Measurements from ENCODE around the gene RUFY2.
"Not testable (repeated sequence)": the region's sequence is repeated elsewhere in the genome, so short reads cannot be mapped to it uniquely, and the experiment has no call there.

RUFY2 gene

DNA sequence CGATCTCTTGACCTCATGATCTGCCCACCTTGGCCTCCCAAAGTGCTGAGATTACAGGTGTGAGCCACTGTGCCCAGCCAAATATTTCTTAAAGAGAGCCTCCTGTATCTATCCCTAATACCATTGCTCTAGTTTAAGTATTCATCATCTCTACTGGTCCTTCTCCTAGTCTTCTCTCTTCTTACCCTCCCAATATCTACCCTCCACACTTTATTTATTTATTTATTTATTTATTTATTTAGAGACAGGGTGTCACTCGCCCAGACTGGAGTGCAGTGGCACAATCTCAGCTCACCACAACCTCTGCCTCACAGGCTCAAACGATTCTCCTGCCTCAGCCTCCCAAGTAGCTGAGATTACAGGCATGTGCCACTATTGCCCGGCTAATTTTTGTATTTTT lies 82.7 kb downstream of the RUFY2 start:
- DNase-seq: not testable (repeated sequence)

DNA sequence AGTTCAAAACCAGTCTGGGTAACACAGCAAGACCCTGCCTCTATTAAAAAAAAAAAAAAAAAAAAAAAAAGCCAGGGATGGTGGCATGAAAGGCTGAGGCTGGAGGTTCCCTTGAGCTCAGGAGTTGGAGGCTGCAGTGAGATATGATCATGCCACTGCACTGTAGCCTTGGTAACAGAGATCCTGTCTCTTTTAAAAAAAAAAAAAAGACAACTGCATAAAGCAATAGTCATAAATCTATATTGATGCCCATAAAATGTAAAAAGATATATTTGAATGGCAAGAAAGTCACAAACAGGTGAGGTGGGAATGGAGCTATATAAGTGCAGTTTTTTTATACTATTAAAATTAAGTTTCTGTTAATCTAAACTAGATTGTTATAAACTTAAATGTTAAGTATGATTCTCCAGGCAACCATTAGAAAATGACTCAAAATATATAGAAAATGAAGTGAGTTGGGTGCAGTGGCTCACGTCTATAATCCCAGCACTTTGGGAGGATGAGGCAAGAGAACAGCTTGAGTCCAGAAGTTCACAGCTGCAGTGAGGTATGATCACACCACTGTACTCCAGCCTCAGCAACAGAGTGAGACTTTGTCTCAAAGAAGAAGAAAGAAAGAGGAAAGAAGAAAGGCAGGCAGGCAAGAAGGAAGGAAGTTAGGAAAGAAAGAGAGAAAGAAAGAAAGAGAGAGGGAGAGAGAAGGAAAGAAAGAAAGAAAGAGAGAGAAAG lies 88.6 kb downstream of the RUFY2 start:
- no peak for DNase-seq

DNA sequence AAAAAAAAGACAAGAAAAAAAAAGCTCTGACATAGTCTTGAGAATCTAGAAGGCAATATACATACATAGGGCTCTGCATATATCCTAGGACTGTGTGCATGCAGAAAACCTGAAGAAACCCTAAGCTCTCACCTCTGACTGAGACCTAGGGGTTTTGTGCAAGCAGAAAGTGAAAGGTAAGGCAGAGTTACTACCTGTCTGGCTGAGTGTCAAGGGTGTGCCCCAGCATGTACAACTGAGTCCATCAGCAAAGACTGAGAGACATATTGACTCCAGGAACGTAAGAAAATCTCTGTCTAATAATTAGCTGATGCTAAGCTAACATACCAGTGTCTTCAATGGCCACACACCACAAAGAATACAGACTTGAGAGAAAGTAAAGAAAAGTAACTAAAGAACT lies 91.5 kb downstream of the RUFY2 start:
- no peak for DNase-seq

DNA sequence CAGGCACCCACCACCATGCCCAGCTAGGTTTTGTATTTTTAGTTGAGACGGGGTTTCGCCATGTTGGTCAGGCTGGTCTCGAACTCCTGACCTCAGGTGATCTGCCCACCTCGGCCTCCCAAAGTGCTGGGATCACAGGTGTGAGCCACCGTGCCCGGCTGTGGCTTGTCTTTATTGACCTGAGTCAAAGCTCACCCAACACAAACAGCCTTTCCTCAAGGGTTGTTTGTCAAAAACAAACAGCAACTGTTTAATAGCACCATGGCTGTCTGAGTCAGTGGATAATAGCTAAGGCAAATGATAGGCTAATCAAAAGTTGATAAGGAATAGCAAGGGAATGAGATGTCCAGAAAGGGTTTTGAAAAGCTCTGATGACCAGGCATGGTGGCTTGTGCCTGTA lies 92.1 kb downstream of the RUFY2 start:
- DNase-seq: not testable (repeated sequence)

DNA sequence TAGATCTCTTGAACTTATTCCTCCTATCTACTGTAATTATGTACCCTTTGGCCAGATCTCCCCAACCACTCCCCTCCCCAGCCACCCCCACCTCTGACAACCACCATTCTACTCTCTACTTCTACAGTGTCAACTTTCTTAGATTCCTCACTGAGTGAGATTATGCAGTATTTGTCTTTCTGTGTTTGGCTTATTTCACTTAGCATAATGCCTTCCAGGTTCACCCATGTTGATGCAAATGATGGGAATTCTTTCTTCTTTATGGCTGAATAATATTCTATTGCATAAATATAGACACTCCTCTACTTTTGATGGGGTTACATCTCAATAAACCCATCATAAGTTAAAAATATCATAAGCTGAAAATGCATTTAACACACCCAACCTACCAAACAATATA lies 96.5 kb downstream of the RUFY2 start:
- no peak for DNase-seq

DNA sequence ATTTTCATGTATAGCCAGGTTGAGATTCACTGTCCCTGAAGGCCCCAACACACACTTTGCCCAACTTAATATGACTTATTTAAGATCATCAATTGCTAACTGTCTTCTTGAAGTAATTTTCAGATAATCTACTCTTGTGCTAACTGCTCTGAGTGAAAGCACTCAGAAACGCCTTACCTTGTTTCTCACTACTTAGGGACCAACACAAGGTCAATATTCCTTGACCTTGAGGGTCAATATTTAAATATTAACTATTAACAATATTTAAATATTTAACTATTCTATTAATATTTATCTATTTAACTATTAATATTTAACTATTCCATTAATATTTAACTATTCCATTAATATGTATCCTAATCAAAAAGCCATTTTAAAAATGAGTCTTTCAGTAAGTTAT lies 101.2 kb downstream of the RUFY2 start:
- no peak for DNase-seq

DNA sequence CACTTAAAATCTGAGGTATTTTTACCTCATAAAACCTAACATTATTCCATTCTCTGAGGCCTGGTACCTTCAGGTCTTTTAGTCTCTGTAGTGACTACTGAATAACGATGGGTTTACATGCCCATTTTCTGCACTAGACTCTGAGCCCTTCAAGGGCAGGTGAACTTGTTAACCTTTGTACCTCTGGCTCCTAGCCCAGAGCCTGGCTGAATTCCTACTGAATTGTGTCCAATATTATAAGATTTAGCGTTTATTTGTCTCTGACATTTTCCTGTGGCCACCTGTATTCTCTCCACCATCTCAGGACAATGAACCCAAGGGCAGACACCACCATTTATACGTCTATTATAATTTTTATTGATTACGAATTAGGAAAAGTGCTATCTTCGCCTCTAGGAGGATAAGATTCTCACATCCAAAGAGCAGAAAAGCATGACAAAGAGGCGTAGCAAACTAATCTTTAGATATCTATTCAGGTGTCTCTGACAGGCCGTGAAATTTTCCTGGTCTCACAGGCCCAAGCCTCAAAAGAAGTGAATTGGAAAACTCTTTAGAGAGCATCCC lies 103.1 kb downstream of the RUFY2 start:
- DNase-seq: no peak

DNA sequence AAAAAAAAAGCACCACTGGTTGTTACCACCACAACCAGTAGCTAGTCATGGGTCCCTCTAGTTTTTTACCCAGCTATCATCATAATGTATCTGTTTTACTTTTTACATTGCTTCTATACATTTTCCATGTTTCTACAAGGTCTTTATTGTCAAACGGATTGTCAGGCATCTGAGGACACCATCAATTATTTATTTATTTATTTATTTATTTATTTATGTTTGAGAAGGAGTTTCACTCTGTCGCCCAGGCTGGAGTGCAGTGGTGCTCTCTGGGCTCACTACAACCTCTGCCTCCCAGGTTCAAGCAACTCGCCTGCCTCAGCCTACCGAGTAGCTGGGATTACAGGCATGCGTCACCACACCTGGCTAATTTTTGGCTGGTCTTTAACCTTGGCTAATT lies 104.2 kb downstream of the RUFY2 start:
- DNase-seq: no peak

DNA sequence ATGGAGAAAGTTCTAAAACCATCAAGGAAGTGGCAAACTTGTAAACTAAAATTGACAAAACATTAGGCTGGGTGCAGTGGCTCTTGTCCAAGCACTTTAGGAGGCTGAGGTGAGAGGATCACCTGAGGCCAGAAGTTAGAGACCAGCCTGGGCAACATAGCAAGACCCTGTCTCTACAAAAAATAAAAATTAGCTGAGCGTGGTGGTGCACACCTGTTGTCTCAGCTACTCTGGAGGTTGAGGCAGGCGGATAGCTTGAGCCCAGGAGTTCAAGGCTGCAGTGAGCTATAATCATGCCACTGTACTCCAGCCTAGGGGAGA lies 104.6 kb downstream of the RUFY2 start:
- DNase-seq: no peak

DNA sequence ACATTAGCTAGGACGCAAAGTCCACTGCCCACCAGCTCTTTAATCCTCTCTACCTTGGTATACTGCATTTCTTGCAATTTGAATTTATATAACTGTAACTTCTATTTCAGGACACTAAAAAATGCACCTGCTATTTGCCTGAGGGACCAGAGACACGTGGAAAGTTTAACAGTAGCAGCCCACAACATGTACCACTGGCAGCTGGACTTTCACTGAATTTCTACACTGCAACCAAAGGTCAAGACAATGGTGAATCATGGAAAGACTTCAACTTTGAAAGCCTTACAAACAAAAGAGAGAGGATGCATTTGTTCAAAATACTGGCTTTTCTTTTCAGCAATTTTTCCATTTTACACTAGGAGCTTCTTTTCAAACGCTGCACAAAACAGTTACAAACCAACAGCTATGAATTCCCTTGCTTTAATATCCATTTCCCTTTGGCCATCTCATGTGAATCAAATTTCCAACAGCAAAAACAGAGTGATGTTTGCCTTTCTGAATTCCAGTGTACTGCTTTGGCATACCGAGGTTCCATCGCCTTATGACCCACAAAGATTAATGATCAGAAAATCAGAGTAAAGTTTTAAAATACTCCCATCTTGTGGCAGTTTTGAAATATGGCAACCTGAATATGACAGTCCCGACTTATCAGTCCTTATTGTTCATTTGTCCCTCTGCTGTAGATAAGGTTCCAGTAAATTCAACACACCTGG lies 105.1 kb downstream of the RUFY2 start:
- peak; percentile 43 for DNase-seq

DNA sequence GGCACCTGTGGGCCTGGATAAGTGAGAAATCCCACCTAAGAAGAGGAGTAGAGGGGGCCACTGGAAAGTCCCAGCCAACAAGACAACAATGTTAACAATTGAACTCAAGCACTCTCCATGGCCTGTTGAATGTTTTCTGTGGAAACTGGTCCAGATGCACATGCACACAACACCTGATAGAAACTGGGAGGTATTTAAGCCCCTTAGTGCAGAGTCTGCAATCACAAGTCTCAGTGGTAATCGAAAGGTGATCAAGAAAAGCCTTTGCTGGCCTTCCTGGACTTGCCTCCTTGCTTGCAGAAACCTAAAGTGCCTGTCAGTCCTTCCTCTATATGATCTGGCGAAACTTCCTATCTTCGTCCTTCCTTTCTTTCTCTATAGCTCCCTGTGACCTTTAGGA lies 105.8 kb downstream of the RUFY2 start:
- DNase-seq: no peak

DNA sequence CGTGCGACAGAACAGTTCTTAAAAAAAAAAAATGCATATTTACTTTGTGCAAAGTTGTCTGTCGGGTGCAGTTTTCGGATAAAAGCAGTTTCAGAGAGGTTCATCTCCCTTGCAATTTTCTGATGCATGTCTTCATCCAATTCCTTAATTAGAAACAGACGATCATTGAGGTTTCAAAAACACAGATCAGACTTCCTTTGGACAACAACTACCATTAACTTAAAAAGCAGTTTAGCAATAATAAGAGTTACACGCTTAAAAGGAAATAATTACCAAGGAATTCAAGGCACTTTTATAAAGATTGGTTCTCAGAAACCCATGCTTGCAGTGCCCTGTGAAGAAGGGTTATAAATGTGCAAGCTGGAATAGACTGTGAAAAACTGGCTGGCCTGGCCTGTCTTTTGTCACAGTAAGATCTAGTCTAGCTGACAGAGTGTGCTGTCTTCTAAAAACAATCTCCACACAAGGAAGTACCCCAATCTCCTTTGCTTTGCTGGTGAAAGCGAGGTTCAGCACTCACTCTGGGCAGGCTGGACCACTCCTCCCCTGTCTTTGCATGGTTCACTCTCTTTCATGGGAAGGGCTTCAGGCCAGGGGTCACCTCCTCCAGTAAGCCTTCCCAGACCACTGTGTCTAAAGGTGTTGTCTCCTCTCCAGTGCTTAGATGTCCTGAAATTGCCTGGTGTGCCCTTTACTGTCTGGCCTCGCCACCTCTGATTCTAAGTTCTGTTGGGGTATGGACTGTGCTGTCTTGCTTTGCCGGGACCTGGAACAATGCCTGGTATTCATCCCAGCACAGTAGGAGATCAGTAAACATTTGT lies 110.0 kb downstream of the RUFY2 start:
- no peak for DNase-seq
